Colonic mucosa (tissue), 4 donors: ENCODE results near the gene XPNPEP1. TPM values are rescaled to one million over a fixed set of nuclear protein-coding genes. Genes with fewer than 3 reads are reported as not detected.

Source experiments
- DNase-seq: peaks from one replicate; pipeline ENCODE4 v3.0.0-alpha.2; 2020
- H3K27ac ChIP-seq: fragments of 200-600 bp; one replicate; pipeline ENCODE4 v1.8.0; 2021
- H3K27me3 ChIP-seq: fragments of 200-600 bp; one replicate; pipeline ENCODE4 v1.8.0; 2021
- H3K36me3 ChIP-seq: fragments of 200-600 bp; one replicate; pipeline ENCODE4 v1.8.0; 2021
- H3K4me1 ChIP-seq: fragments of 200-600 bp; one replicate; pipeline ENCODE4 v1.8.0; 2021; ENCODE audit warnings: mild to moderate bottlenecking
- H3K4me3 ChIP-seq: fragments of 200-600 bp; one replicate; pipeline ENCODE4 v1.8.0; 2021
- H3K9ac ChIP-seq, 2 donors: one replicate each; pipeline ENCODE4 v1.7.0; 2013; ENCODE audit warnings: control low read depth in 2 of 2, low read depth in 2 of 2, low read length in 2 of 2
- H3K9me3 ChIP-seq: fragments of 200-600 bp; one replicate; pipeline ENCODE4 v1.8.0; 2021
- intact Hi-C: fragments of 100-400 bp; cut with DNase I; formaldehyde crosslinking; loops from one replicate; pipeline ENCODE4 v1.14.1; 2022
- total RNA-seq, 2 donors: library from RNA; stranded (reverse); fragmentation: NEBNext Ultra II Directional in 1 of 2; extraction: Animal tissue kit (Norgen Biotek cat#: 25700) in 1 of 2; gene quantifications; one replicate each; pipeline ENCODE4 v1.2.1, GENCODE V29; 2021
- TF ChIP-seq, protein P1 (sequence below): fragments of 200-600 bp; IDR thresholded peaks from one replicate; pipeline ENCODE4 v1.8.0; 2022; ENCODE audit warnings: antibody characterized with exemption, mild to moderate bottlenecking
- donor health status: healthy.
- donor health status: DM: no; HTN: no; CAD: no.
- donor health status: DM: no; HTN: no; CAD: no.

XPNPEP1 gene
- total RNA-seq, 2 donors from 2014 or later = 122 to 127 TPM

DNA sequence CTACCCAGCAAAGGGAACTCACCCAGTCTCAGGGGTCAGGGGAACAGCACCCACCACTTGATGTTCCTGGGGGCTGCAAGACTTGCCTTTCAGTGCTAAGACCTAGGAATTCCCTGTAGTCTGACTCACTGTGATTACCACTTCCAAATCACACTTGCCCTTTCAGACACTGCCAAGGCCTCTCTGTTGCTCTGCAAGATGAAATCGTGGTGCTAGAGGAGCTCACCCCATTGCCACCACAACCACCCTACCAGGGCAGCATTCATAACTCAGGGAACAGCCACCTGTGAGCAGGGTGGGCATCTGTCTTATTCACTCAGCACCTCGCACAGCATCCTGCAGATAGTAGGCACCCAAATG lies 36.5 kb downstream of the XPNPEP1 start:
- TF ChIP-seq, protein P1, sequence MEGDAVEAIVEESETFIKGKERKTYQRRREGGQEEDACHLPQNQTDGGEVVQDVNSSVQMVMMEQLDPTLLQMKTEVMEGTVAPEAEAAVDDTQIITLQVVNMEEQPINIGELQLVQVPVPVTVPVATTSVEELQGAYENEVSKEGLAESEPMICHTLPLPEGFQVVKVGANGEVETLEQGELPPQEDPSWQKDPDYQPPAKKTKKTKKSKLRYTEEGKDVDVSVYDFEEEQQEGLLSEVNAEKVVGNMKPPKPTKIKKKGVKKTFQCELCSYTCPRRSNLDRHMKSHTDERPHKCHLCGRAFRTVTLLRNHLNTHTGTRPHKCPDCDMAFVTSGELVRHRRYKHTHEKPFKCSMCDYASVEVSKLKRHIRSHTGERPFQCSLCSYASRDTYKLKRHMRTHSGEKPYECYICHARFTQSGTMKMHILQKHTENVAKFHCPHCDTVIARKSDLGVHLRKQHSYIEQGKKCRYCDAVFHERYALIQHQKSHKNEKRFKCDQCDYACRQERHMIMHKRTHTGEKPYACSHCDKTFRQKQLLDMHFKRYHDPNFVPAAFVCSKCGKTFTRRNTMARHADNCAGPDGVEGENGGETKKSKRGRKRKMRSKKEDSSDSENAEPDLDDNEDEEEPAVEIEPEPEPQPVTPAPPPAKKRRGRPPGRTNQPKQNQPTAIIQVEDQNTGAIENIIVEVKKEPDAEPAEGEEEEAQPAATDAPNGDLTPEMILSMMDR = no peak
- no peak overlapping the region for H3K9ac ChIP-seq
- H3K27ac ChIP-seq = no peak overlapping the region
- intact Hi-C loops = loop anchor here (5.0 to 10.0 kb wide), 3 partner anchors 126 to 388 kb away; no protein-coding TSS in a partner anchor
- H3K27me3 ChIP-seq = no peaks in the 10 kb centered on the region
- H3K36me3 ChIP-seq = peaks cover 5% of the 10 kb centered on the region
- no peaks in the 10 kb centered on the region for H3K9me3 ChIP-seq
- DNase-seq = no peak
- H3K4me3 ChIP-seq = no peak overlapping the region
- H3K4me1 ChIP-seq = no peaks in the 10 kb centered on the region

DNA sequence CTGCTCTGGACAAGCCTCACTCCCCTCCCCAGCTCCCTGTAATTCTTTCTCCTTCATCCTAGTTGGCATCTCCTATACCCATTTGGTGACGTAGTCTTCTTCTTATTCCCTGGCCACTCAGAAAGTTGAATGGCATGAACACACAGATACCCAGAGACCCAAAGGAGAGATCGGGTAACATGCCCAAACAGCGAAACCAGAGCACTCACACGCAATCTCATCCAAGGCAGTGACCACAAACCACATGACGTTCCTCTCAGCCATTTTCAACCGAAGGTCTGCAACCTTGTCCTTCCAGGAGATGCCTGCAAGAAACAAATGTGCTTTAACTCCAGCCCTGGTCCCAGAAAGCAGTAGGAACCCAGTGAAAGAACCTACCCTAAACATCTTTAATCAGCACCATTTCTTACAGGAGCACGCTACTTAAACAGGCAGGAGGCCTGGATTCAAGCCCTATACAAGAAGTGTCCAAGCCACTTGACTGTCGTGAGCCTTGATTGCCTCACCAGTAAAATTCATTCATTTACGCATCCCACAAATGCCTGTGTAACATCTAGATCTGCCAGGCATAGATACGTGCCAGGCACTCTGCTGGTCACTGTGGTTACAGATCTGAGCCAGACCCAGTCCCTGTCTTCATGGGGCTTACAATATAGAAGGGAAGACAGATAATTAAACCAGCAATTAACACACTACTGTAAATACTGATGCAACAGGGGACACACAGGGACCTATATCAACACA lies 37.1 kb downstream of the XPNPEP1 start:
- H3K36me3 ChIP-seq = peaks cover 7% of the 10 kb centered on the region
- H3K27ac ChIP-seq = no peak overlapping the region
- H3K4me1 ChIP-seq = no peaks in the 10 kb centered on the region
- H3K9ac ChIP-seq = no peak overlapping the region
- H3K27me3 ChIP-seq = no peaks in the 10 kb centered on the region
- TF ChIP-seq, protein P1 = no peak
- DNase-seq = no peak
- intact Hi-C loops = loop anchor here (5.0 to 10.0 kb wide), 3 partner anchors 126 to 389 kb away; no protein-coding TSS in a partner anchor
- H3K4me3 ChIP-seq = no peak overlapping the region
- no peaks in the 10 kb centered on the region for H3K9me3 ChIP-seq

DNA sequence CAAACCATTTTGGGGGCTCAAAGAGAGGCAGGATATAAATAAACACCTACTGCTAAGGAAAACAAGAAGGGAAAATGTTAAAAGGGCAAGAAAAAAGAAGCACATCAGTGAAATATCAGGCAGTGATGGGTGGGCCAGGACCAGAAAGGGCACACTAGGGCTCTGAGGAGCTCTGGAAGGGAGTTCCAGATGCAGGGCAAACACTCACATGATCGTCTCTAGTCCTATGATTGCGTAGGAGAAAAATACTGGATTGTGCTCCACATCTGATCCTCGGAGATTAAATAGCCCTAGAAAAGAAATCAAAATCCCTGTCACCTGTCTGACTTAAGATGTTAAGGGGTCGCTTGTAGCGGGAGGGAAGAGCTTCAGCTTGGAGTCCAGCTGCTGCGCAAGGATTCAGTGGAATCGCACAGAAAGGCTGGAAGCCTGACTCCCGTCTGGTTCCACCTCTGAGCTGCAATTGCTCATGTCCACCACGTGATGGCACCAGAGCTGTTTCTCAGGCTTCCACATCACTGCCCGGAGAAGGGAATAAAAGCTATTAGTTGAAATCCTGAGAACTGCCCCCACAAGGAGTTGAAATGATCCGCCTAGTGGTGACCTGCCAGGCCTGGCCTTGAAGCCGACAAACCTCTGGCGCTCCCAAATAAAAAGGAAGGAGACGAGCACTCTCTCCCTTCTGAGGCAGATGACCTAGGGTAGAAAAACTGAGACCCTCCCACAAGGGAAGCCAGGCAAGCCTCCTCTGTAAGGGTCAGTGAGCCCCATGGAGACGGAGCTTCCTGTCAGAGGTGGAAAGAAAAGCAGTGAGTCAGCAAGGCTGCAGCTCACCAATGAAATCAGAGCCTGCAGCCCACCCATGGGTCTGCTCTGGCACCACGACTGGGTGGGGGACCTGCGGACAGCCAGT lies 39.2 kb downstream of the XPNPEP1 start:
- Histone ChIP-seq H3K27me3 (no peaks in the 10 kb centered on the region), H3K4me1 (no peaks in the 10 kb centered on the region), H3K9ac (peak overlapping the region in 1 of 2 donors; percentile 24), H3K27ac (no peak overlapping the region), H3K9me3 (no peaks in the 10 kb centered on the region), H3K36me3 (peaks cover 14% of the 10 kb centered on the region), H3K4me3 (no peak overlapping the region)
- TF ChIP-seq, protein P1 = peak; percentile 93
- intact Hi-C loops = loop anchor here (10.0 kb wide), 2 partner anchors 251 to 391 kb away; no protein-coding TSS in a partner anchor
- DNase-seq = peak; percentile 58

DNA sequence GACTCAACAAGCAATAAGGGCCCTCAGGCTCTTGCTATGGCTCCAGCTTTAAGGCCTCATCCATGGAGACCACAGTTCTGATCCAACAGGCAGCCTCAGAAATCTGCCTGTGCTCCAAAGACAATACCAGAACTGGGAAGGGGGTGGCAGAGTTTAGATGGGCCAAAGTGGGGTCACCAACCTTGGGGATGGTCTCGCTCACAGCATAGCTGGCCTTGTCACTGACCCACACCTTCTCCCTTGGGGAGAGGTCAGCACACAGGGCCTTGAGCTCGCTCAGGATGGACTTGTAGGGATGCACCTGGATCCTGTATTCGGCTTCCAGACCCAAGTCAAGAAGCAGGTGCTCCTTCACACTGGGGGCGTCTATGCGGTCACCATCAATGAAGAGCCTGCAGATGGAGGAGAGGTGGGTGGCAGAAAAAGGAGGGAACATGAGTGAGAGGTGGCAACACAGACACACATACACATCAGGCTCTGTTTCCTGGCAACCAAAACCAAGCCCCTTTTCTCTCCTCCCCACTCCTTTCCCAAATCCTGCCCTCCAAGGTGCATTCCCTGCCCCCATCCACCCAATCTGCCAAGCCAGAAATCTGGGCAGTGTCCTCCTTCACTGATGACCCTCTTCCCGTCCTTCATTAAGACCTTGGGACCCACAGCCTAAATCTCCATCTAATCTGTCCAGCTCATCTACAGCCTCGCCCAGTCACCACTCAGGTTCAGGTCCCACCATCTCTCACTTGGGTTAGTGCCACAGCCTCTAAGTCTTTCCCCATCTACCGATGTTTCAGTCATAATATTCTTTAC lies 40.9 kb downstream of the XPNPEP1 start:
- H3K4me1 ChIP-seq = no peaks in the 10 kb centered on the region

More for the DNA sequence above, 40.9 kb downstream of the XPNPEP1 start:
- no peak for DNase-seq
- Histone ChIP-seq H3K36me3 (peaks cover 20% of the 10 kb centered on the region), H3K9me3 (no peaks in the 10 kb centered on the region), H3K27me3 (no peaks in the 10 kb centered on the region), H3K9ac (no peak overlapping the region), H3K27ac (no peak overlapping the region), H3K4me3 (no peak overlapping the region)
- intact Hi-C loops = loop anchor here (10.0 kb wide), 2 partner anchors 252 to 392 kb away; no protein-coding TSS in a partner anchor
- TF ChIP-seq, protein P1 = no peak
